CD4-positive, alpha-beta memory T cell (primary cell): ENCODE data around the gene SLC22A23. TPM values are rescaled to one million over a fixed set of nuclear protein-coding genes. Genes with fewer than 3 reads are reported as not detected.

Experiments
- CTCF ChIA-PET: fragments of 350-600 bp; sonication (Branson Sonifier 250); formaldehyde crosslinking; loops from one replicate; lab custom pipeline; 2021; ENCODE audit warnings: inconsistent platforms; ENCODE audit not compliant: partially characterized antibody; lab: Charles Lee
- POLR2A ChIA-PET: fragments of 350-600 bp; sonication (Branson Sonifier 250); formaldehyde crosslinking; loops from one replicate; lab custom pipeline; 2021; ENCODE audit not compliant: partially characterized antibody; lab: Charles Lee
- DNase-seq, 5 donors: peaks; one replicate each; pipeline versions ENCODE4 v3.0.0 to v3.0.0-alpha.2; 2020 to 2022; ENCODE audit warnings: mixed read lengths in 1 of 5
- H3K27ac ChIP-seq: one replicate; pipeline ENCODE4 v1.7.0; 2013; ENCODE audit warnings: low read depth, low read length
- H3K27me3 ChIP-seq: 2 replicates; pipeline ENCODE4 v1.7.0; 2013; ENCODE audit warnings: mild to moderate bottlenecking, low read length, moderate library complexity; ENCODE audit not compliant: insufficient read depth
- H3K36me3 ChIP-seq: 2 replicates; pipeline ENCODE4 v1.7.0; 2013; ENCODE audit warnings: mild to moderate bottlenecking, low read length, moderate library complexity; ENCODE audit not compliant: insufficient read depth
- H3K4me1 ChIP-seq: 2 replicates; pipeline ENCODE4 v1.7.0; 2013; ENCODE audit warnings: mild to moderate bottlenecking, low read length, moderate library complexity; ENCODE audit not compliant: insufficient read depth
- H3K4me3 ChIP-seq, 2 donors: one replicate each; pipeline ENCODE4 v1.7.0; 2013; ENCODE audit warnings: low read length in 2 of 2, mild to moderate bottlenecking in 1 of 2
- H3K9me3 ChIP-seq, 2 donors: one replicate each; pipeline ENCODE4 v1.7.0; 2013; ENCODE audit warnings: low read length in 2 of 2, control low read depth in 1 of 2; ENCODE audit not compliant: control insufficient read depth in 1 of 2
- H3K27ac Mint-ChIP-seq, 7 donors: one replicate each; pipeline ENCODE4 v1.8.0; 2020 to 2021; ENCODE audit warnings: mixed read lengths in 7 of 7, mild to moderate bottlenecking in 6 of 7, inconsistent platforms in 3 of 7, moderate library complexity in 3 of 7
- H3K27me3 Mint-ChIP-seq, 2 donors: one replicate each; pipeline ENCODE4 v1.8.0; 2020 to 2021; ENCODE audit warnings: mixed read lengths in 2 of 2
- H3K36me3 Mint-ChIP-seq, 2 donors: one replicate each; pipeline ENCODE4 v1.8.0; 2020 to 2021; ENCODE audit warnings: mixed read lengths in 2 of 2, inconsistent platforms in 1 of 2, mild to moderate bottlenecking in 1 of 2
- H3K4me1 Mint-ChIP-seq, 4 donors: one replicate each; pipeline ENCODE4 v1.8.0; 2020 to 2021; ENCODE audit warnings: mixed read lengths in 4 of 4, mild to moderate bottlenecking in 1 of 4
- H3K4me3 Mint-ChIP-seq, 8 donors: one replicate each; pipeline ENCODE4 v1.8.0; 2020 to 2021; ENCODE audit warnings: mixed read lengths in 8 of 8, mild to moderate bottlenecking in 7 of 8, moderate library complexity in 6 of 8, inconsistent platforms in 3 of 8
- H3K9me3 Mint-ChIP-seq, 8 donors: one replicate each; pipeline ENCODE4 v1.8.0; 2020 to 2021; ENCODE audit warnings: mixed read lengths in 8 of 8, mild to moderate bottlenecking in 5 of 8, inconsistent platforms in 3 of 8, moderate library complexity in 1 of 8
- intact Hi-C: fragments of 100-400 bp; cut with micrococcal nuclease; formaldehyde crosslinking; loops from one replicate; pipeline ENCODE4 v1.15.1; 2023
- polyA plus RNA-seq, 2 donors: library from polyadenylated mRNA; unstranded; fragments of 300-500 nt; fragmentation: Illumina TruSeq; gene quantifications; one replicate each; pipeline ENCODE4 v1.2.3, GENCODE V29; 2021
- total RNA-seq, 2 experiments: library from RNA; stranded (reverse); gene quantifications; one replicate each; pipeline ENCODE4 v1.2.3, GENCODE V29; 2021

The SLC22A23 gene
- total and polyA plus RNA-seq, 4 experiments from 2014 or later = 0.32 to 12.5 (median 5.7) TPM

DNA sequence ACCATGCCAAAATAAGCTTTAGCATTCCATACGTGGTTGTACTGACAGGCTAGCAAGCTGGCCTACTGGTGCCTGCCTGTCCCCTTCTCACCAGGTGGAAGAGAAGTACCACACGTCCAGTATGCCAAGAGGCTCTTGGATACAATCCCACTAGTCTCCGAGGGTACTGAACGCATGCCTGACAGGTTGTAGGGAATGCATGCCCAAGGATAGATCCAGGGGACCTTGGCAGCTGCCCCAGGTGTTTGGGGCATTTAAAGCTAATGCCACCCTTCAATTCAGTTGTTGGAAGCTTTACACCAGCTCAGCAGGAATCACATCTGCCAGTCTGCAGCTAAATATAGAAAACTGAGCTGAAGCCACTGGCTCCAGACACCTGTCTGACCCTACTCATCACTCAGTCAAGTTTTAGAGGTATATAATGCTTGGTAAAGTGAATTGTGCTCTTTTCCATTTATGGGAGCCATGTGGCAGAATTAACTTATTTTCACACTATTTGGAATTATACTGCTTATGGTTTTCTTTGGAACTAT lies 234.3 kb downstream of the SLC22A23 start:
- no peaks in the 10 kb centered on the region for H3K36me3 Mint-ChIP-seq
- ChIA-PET CTCF (no interaction called here), POLR2A (no interaction called here)
- H3K27me3 Mint-ChIP-seq = peaks cover 16 to 31% of the 10 kb centered on the region in 2 donors
- H3K27ac Mint-ChIP-seq = peak overlapping the region in 1 of 7 donors; percentile 35
- Histone ChIP-seq H3K27me3 (peaks cover 7% of the 10 kb centered on the region), H3K4me1 (peaks cover 13% of the 10 kb centered on the region), H3K4me3 (no peak overlapping the region), H3K9me3 (no peaks in the 10 kb centered on the region), H3K27ac (no peak overlapping the region), H3K36me3 (no peaks in the 10 kb centered on the region)
- peaks cover 3 to 11% (median 8%) of the 10 kb centered on the region in 4 donors for H3K4me1 Mint-ChIP-seq
- intact Hi-C loops = no loop called here
- H3K9me3 Mint-ChIP-seq = no peaks in the 10 kb centered on the region
- no peak overlapping the region for H3K4me3 Mint-ChIP-seq
- no peak for DNase-seq

DNA sequence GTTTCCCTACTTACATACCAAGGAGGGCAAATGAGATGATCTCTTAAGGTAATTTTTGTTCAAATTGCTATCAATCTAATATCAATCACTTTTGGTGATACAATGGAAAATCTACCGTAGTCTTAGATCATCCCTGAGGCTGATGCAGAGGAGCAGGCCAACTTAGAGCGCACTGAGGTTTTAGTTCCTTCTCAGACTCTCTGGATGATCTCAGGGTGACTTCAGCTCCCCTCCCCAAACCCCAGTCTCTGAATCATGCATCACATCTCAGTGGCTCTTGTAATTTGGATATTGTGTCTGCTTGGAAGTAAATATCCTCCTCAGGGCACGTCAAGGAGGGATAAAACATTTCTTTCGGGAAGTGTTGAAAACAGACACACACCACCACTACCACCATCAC lies 235.3 kb downstream of the SLC22A23 start:
- Mint-ChIP-seq H3K9me3 (no peaks in the 10 kb centered on the region), H3K27me3 (peaks cover 14 to 32% of the 10 kb centered on the region in 2 donors), H3K4me3 (no peak overlapping the region), H3K36me3 (no peaks in the 10 kb centered on the region), H3K4me1 (peaks cover 1 to 4% (median 3%) of the 10 kb centered on the region in 4 donors), H3K27ac (no peak overlapping the region)
- POLR2A ChIA-PET = no interaction called here
- H3K4me1 ChIP-seq = peaks cover 3% of the 10 kb centered on the region
- H3K4me3 ChIP-seq = no peak overlapping the region
- no peak overlapping the region for H3K27ac ChIP-seq
- no peaks in the 10 kb centered on the region for H3K36me3 ChIP-seq
- intact Hi-C loops = no loop called here
- CTCF ChIA-PET = no interaction called here
- no peaks in the 10 kb centered on the region for H3K9me3 ChIP-seq
- no peak for DNase-seq
- peaks cover 6% of the 10 kb centered on the region for H3K27me3 ChIP-seq

DNA sequence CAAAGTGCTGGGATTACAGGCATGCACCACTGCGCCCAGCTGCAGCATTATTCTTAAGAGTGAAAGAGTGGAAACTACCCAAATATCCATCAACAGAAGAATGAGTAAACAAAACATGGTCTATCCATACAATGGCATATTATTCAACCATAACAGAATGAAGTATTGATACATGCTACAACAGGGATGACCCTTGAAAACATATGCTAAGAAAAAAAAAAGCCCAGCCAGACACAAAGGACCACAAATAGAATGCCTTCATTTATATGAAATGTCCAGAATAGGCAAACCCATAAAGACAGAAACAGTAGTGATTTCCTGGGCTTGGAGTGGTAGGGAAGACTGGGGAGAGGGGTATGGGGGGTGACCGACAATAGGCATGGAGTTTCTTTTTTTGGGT lies 236.5 kb downstream of the SLC22A23 start:
- Mint-ChIP-seq H3K4me1 (peaks cover 0 to 1% (median 0%) of the 10 kb centered on the region in 4 donors), H3K4me3 (no peak overlapping the region), H3K36me3 (no peaks in the 10 kb centered on the region), H3K9me3 (peaks cover 0 to 4% (median 0%) of the 10 kb centered on the region in 8 donors), H3K27me3 (peaks cover 14 to 33% of the 10 kb centered on the region in 2 donors), H3K27ac (no peak overlapping the region)
- intact Hi-C loops = no loop called here
- Histone ChIP-seq H3K27me3 (peaks cover 4% of the 10 kb centered on the region), H3K4me1 (no peaks in the 10 kb centered on the region), H3K4me3 (no peak overlapping the region), H3K27ac (no peak overlapping the region), H3K36me3 (no peaks in the 10 kb centered on the region), H3K9me3 (no peaks in the 10 kb centered on the region)
- ChIA-PET CTCF (no interaction called here), POLR2A (interaction anchor here (1.5 kb wide), 1 partner anchor 12 kb away, joined by 3 read pairs; no protein-coding TSS in a partner anchor)
- DNase-seq = no peak

Other genes with a start within 250 kb of the SLC22A23 start
- gene TUBB2B, start 229.4 kb downstream of the SLC22A23 start, total RNA-seq = not detected
- under 1 TPM; 0.22 to 0.32 TPM for gene TUBB2B, start 229.4 kb downstream of the SLC22A23 start, polyA plus RNA-seq
- 10 to 100 TPM; 41.0 to 41.6 TPM for gene PSMG4, start 198.1 kb downstream of the SLC22A23 start, total RNA-seq
- 10 to 100 TPM; 52.5 to 63.0 TPM for gene PSMG4, start 198.1 kb downstream of the SLC22A23 start, polyA plus RNA-seq